OCI-LY1 (cell line): ENCODE data around the gene PCDH15.

Experiments
- CTCF ChIP-seq: fragments of 200-600 bp; sonication (generic), shearing (Covaris generic); IDR thresholded peaks from 2 replicates; pipeline ENCODE4 v1.5.1; 2017; ENCODE audit warnings: mild to moderate bottlenecking, antibody characterized with exemption, low read length, moderate library complexity, mixed read lengths
- EZH2 ChIP-seq: fragments of 200-600 bp; sonication (generic), shearing (Covaris generic); IDR thresholded peaks from 2 replicates; pipeline ENCODE4 v1.8.0; 2017; ENCODE audit warnings: borderline replicate concordance, mixed run types, mild to moderate bottlenecking, antibody characterized with exemption, low read length, moderate library complexity, mixed read lengths

DNA sequence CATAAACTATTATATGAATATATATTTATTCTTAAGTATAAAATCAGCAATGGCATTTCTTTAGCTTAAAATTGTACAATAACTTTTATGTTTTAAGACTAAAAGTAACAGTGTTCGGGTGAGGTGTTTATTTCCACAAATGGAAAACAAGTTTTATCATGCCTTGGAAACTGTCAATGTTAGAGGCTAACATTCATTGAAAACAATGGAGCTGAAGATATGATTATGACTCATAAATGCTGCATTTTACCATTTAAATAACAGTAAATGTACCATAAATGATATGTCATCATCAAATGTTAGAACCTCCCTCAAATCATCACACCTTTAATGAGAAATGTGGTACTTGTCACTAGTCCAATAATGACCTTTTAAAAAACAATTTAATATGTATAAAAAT is 897.3 kb downstream of the PCDH15 start:
- TF ChIP-seq CTCF = no peak
- TF ChIP-seq EZH2 = no peak
